Mammary epithelial cell (primary cell): Measurements from ENCODE around the gene FASN.

Experiments used
- CTCF ChIP-seq, 2 donors: IDR thresholded peaks in 1 of 2; conservative IDR thresholded peaks in 1 of 2; 2 replicates each; pipeline ENCODE4 v1.5.1; 2011 to 2012; ENCODE audit warnings: inconsistent platforms in 2 of 2, low read length in 2 of 2, mild to moderate bottlenecking in 2 of 2, control low read depth in 1 of 2, low read depth in 1 of 2; ENCODE audit not compliant: insufficient read depth in 1 of 2; ENCODE audit errors: extremely low read depth in 1 of 2
- EZH2 ChIP-seq: IDR thresholded peaks from 2 replicates; pipeline ENCODE4 v1.6.1; 2012; ENCODE audit warnings: low read length, inconsistent platforms, borderline replicate concordance

DNA sequence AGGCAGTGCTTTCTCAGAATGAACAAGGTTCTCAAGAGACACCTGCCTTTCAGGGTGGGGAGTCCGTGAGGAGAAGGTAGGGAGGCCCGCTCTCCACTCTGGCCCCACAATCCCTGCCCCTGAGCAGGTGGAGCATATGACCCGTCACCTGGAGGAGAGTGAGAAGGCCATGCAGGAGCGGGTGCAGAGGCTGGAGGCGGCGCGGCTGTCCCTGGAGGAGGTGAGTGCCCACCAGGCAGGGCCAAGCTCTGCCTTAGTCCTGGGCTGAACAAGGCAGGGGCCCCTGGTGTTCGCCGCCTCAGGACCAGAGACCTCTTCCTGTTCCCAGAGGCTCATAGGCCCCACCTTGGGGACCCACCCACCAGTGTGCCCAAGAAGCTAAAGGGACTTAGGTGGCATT, 69.1 kb downstream of the FASN start:
- TF ChIP-seq CTCF (conservative IDR thresholded peaks at IDR 0.05 in 1 of 2, IDR thresholded peaks at IDR 0.05 in 1 of 2; ENCODE audit: extremely low read depth in 1 of 2, insufficient read depth in 1 of 2, low read depth in 1 of 2, low read length in 2 of 2), result no peak
- no peak for TF ChIP-seq EZH2
